GM19468 (cell line): ENCODE data around the gene GNG4.
"Not testable (repeated sequence)": the region's sequence is repeated elsewhere in the genome, so short reads cannot be mapped to it uniquely, and the experiment has no call there.

Experiments used
- ATAC-seq: cut with Tn5 transposase; IDR thresholded peaks from one replicate; pipeline ENCODE4 v1.9.1; 2021; ENCODE audit warnings: mild to moderate bottlenecking, moderate library complexity, moderate number of reproducible peaks; ENCODE audit not compliant: unreplicated experiment; ENCODE audit errors: extremely low read depth

GNG4 gene

GRCh38 chr1:235650341-235651169, 971 bp upstream of the GNG4 start:
- no peak for ATAC-seq

- no peak for ATAC-seq
Observed at GRCh38 chr1:235648954-235649367, 623 bp downstream of the GNG4 start.

- ATAC-seq = no peak
Observed at GRCh38 chr1:235648407-235648907, 1.1 kb downstream of the GNG4 start.

- not testable (repeated sequence) for ATAC-seq
Observed at GRCh38 chr1:235647537-235647936, 2.0 kb downstream of the GNG4 start.

GRCh38 chr1:235646463-235646862, 3.1 kb downstream of the GNG4 start:
- ATAC-seq = no peak

- ATAC-seq = no peak
Observed at GRCh38 chr1:235644693-235645305, 4.8 kb downstream of the GNG4 start.

GRCh38 chr1:235643837-235644692, 5.5 kb downstream of the GNG4 start:
- no peak for ATAC-seq

- ATAC-seq = no peak
Observed at GRCh38 chr1:235642943-235643371, 6.6 kb downstream of the GNG4 start.

GRCh38 chr1:235642011-235642942, 7.3 kb downstream of the GNG4 start:
- peak; percentile 40 for ATAC-seq

GRCh38 chr1:235640580-235640979, 9.0 kb downstream of the GNG4 start:
- no peak for ATAC-seq

- ATAC-seq = no peak
Observed at GRCh38 chr1:235639226-235640205, 10.1 kb downstream of the GNG4 start.

GRCh38 chr1:235638612-235639011, 11.0 kb downstream of the GNG4 start:
- ATAC-seq = not testable (repeated sequence)

GRCh38 chr1:235637756-235638534, 11.6 kb downstream of the GNG4 start:
- ATAC-seq = no peak

- no peak for ATAC-seq
Observed at GRCh38 chr1:235635938-235636662, 13.5 kb downstream of the GNG4 start.

- peak; percentile 68 for ATAC-seq
Observed at GRCh38 chr1:235632506-235633401, 16.8 kb downstream of the GNG4 start.

GRCh38 chr1:235631816-235632215, 17.8 kb downstream of the GNG4 start:
- ATAC-seq = no peak
